Natural killer cell (primary cell): ENCODE results near the gene DAP3. TPM values are rescaled to one million over a fixed set of nuclear protein-coding genes. Genes with fewer than 3 reads are reported as not detected.
"Not testable (repeated sequence)": the region's sequence is repeated elsewhere in the genome, so short reads cannot be mapped to it uniquely, and the experiment has no call there.

Experiments used
- ATAC-seq, 3 donors: fragments of 150-1000 bp in 2 of 3; fragments of 200-7000 bp in 1 of 3; cut with Tn5 transposase; 1 replicate in 1 of 3; 2 replicates in 2 of 3; pipeline ENCODE4 v1.10.0; 2021; ENCODE audit warnings: mild to moderate bottlenecking in 2 of 3, moderate library complexity in 2 of 3
- DNase-seq, 2 donors: peaks; one replicate each; pipeline versions ENCODE4 v3.0.0 to v3.0.0-alpha.2; 2013 to 2021; ENCODE audit warnings: mixed read lengths in 1 of 2
- H3K27ac ChIP-seq: one replicate; pipeline ENCODE4 v1.5.1; 2013; ENCODE audit warnings: mild to moderate bottlenecking, low read length
- H3K27me3 ChIP-seq: one replicate; pipeline ENCODE4 v1.6.1; 2013; ENCODE audit warnings: low read length; ENCODE audit not compliant: control insufficient read depth, insufficient read depth
- H3K36me3 ChIP-seq: one replicate; pipeline ENCODE4 v1.6.1; 2013; ENCODE audit warnings: low read length; ENCODE audit not compliant: control insufficient read depth, insufficient read depth
- H3K4me1 ChIP-seq: one replicate; pipeline ENCODE4 v1.6.1; 2013; ENCODE audit warnings: low read length; ENCODE audit not compliant: control insufficient read depth, insufficient read depth
- H3K4me3 ChIP-seq: one replicate; pipeline ENCODE4 v1.5.1; 2013; ENCODE audit warnings: low read length
- H3K9me3 ChIP-seq: one replicate; pipeline ENCODE4 v1.6.1; 2013; ENCODE audit warnings: low read length; ENCODE audit not compliant: control insufficient read depth, insufficient read depth
- H3K27ac Mint-ChIP-seq, 2 donors: one replicate each; pipeline ENCODE4 v1.8.0; 2022; ENCODE audit warnings: mild to moderate bottlenecking in 2 of 2, mixed read lengths in 2 of 2, moderate library complexity in 1 of 2
- H3K27me3 Mint-ChIP-seq, 2 donors: one replicate each; pipeline ENCODE4 v1.8.0; 2022; ENCODE audit warnings: low read depth in 2 of 2, mixed read lengths in 2 of 2
- H3K36me3 Mint-ChIP-seq: one replicate; pipeline ENCODE4 v1.8.0; 2022; ENCODE audit warnings: mixed read lengths
- H3K4me1 Mint-ChIP-seq, 2 donors: one replicate each; pipeline ENCODE4 v1.8.0; 2022; ENCODE audit warnings: mixed read lengths in 2 of 2
- H3K4me3 Mint-ChIP-seq: one replicate; pipeline ENCODE4 v1.8.0; 2022; ENCODE audit warnings: mild to moderate bottlenecking, moderate library complexity, mixed read lengths
- H3K9me3 Mint-ChIP-seq, 2 donors: one replicate each; pipeline ENCODE4 v1.8.0; 2022; ENCODE audit warnings: mixed read lengths in 2 of 2
- WGBS: methylation state at CpG from one replicate; pipeline ENCODE4 v1.1.7; 2013; ENCODE audit warnings: missing lambda C conversion rate; ENCODE audit not compliant: insufficient coverage; 5-methylcytosine and 5-hydroxymethylcytosine counted together
- intact Hi-C: fragments of 100-400 bp; cut with micrococcal nuclease; formaldehyde crosslinking; loops from one replicate; pipeline ENCODE4 v1.14.2; 2022
- total RNA-seq, 4 donors: library from RNA; stranded (reverse); fragments of 120-200 nt in 1 of 4; gene quantifications; one replicate each; pipeline versions ENCODE4 v1.2.3 to v1.2.4, GENCODE V29; 2013 to 2022
- TF ChIP-seq, protein P1 (sequence below): fragments of 200-600 bp; IDR thresholded peaks from one replicate; pipeline ENCODE4 v1.8.0; 2022; ENCODE audit warnings: antibody characterized with exemption

Gene DAP3
- total RNA-seq, 3 donors from 2014 or later (not counting 1 experiment from before 2014, with no cell fraction given) = 83.9 to 97.5 (median 96.4) TPM

DNA sequence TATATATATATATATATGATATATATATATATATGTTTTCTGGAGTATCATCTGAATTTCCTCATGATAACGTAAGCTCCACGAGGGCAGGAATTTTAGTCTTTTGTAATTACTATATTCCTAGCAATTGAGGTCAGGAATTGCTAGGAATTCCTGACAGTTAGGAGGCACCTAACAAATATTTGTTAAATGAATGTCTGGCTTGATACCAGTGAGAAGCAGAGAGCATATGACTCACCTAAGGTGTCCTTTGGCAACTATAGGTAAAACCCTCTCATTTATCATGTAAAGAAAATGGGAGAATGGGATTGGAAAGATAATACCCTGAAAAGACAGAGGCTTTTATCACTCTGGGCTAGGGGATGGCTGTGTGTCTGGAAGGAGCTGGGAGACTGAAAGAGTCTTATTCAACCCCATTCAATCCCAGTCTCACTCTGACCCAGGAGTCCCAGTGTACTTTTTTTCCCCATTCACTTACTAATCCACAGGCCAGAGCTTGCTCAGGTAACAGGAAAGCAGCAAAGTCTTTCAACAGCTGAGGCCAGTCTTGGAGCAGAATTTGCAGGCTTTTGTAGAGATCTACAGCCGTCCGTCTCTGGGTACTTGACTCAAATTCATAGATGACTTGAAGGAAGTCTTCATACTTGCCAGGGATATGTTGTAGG lies 71.2 kb downstream of the DAP3 start:
- H3K9me3 Mint-ChIP-seq = no peaks in the 10 kb centered on the region
- DNase-seq = no peak
- H3K27ac ChIP-seq = no peak overlapping the region
- H3K4me3 Mint-ChIP-seq = no peak overlapping the region
- ATAC-seq = no peak
- H3K27ac Mint-ChIP-seq = no peak overlapping the region
- H3K27me3 Mint-ChIP-seq = no peaks in the 10 kb centered on the region
- WGBS = 100% methylated on average over 2 of the region's 4 CpGs
- peaks cover 70% of the 10 kb centered on the region for H3K36me3 ChIP-seq
- intact Hi-C loops = no loop called here
- H3K9me3 ChIP-seq = no peaks in the 10 kb centered on the region
- H3K4me1 ChIP-seq = no peaks in the 10 kb centered on the region
- H3K4me1 Mint-ChIP-seq = peaks cover 0 to 5% of the 10 kb centered on the region in 2 donors
- H3K27me3 ChIP-seq = no peaks in the 10 kb centered on the region
- TF ChIP-seq, protein P1, sequence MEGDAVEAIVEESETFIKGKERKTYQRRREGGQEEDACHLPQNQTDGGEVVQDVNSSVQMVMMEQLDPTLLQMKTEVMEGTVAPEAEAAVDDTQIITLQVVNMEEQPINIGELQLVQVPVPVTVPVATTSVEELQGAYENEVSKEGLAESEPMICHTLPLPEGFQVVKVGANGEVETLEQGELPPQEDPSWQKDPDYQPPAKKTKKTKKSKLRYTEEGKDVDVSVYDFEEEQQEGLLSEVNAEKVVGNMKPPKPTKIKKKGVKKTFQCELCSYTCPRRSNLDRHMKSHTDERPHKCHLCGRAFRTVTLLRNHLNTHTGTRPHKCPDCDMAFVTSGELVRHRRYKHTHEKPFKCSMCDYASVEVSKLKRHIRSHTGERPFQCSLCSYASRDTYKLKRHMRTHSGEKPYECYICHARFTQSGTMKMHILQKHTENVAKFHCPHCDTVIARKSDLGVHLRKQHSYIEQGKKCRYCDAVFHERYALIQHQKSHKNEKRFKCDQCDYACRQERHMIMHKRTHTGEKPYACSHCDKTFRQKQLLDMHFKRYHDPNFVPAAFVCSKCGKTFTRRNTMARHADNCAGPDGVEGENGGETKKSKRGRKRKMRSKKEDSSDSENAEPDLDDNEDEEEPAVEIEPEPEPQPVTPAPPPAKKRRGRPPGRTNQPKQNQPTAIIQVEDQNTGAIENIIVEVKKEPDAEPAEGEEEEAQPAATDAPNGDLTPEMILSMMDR = no peak
- H3K36me3 Mint-ChIP-seq = peaks cover 25% of the 10 kb centered on the region
- no peak overlapping the region for H3K4me3 ChIP-seq

DNA sequence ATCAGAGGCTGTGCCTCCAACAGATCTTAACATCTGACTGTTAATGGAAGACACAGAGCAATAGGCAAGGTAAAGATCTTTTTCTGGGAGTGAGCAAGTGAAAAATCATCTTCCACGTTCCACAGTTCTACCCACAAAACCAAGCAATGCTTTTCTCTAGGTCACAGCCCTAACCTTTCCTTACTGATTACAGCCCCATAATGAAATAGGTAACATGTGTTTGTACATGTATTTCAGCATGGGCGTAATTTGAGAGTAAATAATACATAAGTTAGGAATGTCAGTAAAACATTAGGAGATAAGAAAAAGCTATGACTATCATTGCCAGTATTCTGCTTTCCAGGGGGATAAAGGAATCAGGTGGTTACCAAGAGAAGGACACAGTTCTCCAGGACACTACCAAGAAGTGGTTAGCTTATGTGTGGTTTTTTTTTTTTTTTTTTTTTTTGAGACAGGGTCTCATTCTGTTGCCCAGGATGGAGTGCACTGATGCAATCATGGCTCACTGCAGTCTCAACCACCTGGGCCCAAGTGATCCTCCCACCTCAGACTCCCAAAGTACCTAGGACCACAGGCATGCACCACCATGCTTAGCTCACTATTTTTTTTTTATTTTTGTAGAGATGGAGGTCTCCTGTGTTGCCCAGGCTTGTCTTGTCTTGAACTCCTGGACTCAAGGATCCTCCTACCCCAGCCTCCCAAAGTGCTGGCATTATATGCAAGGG lies 72.0 kb downstream of the DAP3 start:
- H3K27ac Mint-ChIP-seq = no peak overlapping the region

DNA sequence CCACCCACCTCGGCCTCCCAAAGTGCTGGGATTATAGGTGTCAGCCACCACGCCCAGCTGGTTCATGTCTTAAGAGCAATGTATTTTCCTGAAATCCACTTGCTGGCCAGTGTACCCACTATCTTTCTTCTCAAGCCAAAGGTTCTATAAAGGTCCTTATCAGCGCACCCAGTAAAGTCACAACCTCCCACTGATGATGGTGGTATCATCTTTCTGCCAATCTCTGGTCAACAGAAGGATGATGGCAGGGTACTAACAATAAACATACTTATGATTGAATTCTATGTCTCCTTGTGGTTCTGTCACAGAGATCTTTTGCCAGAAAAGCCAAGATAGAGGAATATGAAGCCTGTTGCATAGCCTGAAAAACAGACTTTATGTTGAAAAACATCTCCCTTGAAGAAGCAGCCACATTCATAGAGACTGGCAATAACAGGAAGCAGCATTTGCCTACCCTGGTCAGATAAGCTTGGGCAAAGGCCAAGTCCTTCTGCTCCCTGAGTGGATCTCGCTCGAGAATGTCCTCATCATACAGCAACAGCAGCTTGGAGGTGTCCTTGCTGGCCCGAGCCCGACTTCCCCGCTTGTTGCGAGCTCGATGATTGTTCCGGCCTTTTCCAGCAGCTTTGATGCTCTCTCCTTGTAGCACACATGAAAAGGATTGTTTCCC lies 73.0 kb downstream of the DAP3 start:
- TF ChIP-seq, protein P1 = no peak
- Mint-ChIP-seq H3K36me3 (peaks cover 16% of the 10 kb centered on the region), H3K27ac (no peak overlapping the region), H3K9me3 (no peaks in the 10 kb centered on the region), H3K27me3 (no peaks in the 10 kb centered on the region), H3K4me1 (peaks cover 0 to 5% of the 10 kb centered on the region in 2 donors), H3K4me3 (no peak overlapping the region)
- Histone ChIP-seq H3K9me3 (no peaks in the 10 kb centered on the region), H3K4me3 (no peak overlapping the region), H3K4me1 (no peaks in the 10 kb centered on the region), H3K27ac (no peak overlapping the region), H3K27me3 (no peaks in the 10 kb centered on the region), H3K36me3 (peaks cover 65% of the 10 kb centered on the region)
- DNase-seq (no peak), ATAC-seq (no peak)
- intact Hi-C loops = no loop called here
- WGBS = 84% methylated on average over 10 of the region's 11 CpGs

More for the DNA sequence above, 72.0 kb downstream of the DAP3 start:
- H3K27ac ChIP-seq = no peak overlapping the region
- 100% methylated on average over 1 of the region's 2 CpGs for WGBS
- no peaks in the 10 kb centered on the region for H3K27me3 ChIP-seq
- intact Hi-C loops = no loop called here
- no peaks in the 10 kb centered on the region for H3K27me3 Mint-ChIP-seq
- no peaks in the 10 kb centered on the region for H3K9me3 Mint-ChIP-seq
- no peak overlapping the region for H3K4me3 Mint-ChIP-seq
- H3K4me1 Mint-ChIP-seq = peaks cover 0 to 5% of the 10 kb centered on the region in 2 donors
- peaks cover 21% of the 10 kb centered on the region for H3K36me3 Mint-ChIP-seq
- no peak overlapping the region for H3K4me3 ChIP-seq
- ATAC-seq = no peak
- H3K36me3 ChIP-seq = peaks cover 68% of the 10 kb centered on the region
- TF ChIP-seq, protein P1 = no peak
- no peak for DNase-seq
- no peaks in the 10 kb centered on the region for H3K4me1 ChIP-seq
- no peaks in the 10 kb centered on the region for H3K9me3 ChIP-seq

DNA sequence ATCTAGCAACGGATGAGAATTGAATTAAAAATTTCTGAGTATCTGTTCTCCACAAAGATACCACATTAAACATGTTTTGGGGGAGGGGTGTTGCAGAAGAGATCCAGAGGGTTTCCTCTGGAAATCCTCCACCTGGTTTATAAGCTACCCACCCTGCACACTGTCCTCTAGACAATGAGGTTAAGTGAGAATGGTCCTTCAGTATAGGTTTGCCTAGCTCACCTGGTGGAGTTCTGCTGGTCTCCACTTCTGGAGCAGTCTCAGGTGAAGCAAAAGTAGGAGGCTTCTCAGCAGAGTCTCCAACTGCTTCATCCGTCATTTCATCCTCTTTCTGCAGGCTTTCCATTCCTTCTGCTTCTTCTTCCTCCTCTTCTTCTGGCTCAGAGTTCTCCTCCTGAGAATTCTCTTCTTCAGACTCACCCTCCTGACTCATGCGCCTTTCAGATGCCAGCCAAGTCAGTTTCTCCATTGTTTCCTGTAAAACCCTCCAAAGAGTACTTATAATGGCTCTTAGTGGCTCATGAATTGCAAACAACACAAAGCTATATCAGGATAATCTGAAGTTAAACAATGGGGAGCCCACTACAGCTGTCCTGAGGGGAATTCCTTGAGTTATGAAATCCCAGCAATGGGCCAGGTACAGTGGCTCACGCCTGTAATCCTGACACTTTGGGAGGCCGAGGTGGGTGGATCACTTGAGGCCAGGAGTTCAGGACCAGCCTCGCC lies 74.4 kb downstream of the DAP3 start:
- H3K4me1 ChIP-seq, H3K4me3 ChIP-seq, H3K27ac ChIP-seq, H3K9me3 ChIP-seq, H3K27me3 Mint-ChIP-seq, H3K9me3 Mint-ChIP-seq, ATAC-seq, H3K4me1 Mint-ChIP-seq, intact Hi-C loops, DNase-seq, H3K27ac Mint-ChIP-seq, H3K4me3 Mint-ChIP-seq, H3K27me3 ChIP-seq: not testable (repeated sequence)
- H3K36me3 ChIP-seq = peaks cover 68% of the 10 kb centered on the region
- H3K36me3 Mint-ChIP-seq = peaks cover 16% of the 10 kb centered on the region
- 92% methylated on average over 5 of the region's 6 CpGs for WGBS

DNA sequence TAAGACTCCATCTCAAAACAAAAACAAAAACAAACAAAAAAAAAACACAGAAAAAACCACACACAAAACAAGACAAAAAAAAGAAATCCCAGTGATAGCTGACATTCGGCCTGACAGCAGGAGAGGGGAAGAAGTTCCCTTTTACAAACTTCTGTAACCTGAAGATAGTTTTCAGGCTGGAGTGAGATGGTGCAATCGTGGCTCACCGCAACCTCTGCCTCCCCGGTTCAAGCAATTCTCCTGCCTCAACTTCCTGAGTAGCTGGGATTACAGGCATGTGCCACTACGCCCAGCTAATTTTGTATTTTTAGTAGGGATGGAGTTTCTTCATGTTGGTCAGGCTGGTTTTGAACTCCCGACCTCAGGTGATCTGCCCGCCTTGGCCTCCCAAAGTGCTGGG lies 75.1 kb downstream of the DAP3 start:
- H3K9me3 ChIP-seq, DNase-seq, H3K4me3 Mint-ChIP-seq, H3K4me3 ChIP-seq, intact Hi-C loops, H3K4me1 ChIP-seq, H3K9me3 Mint-ChIP-seq, H3K4me1 Mint-ChIP-seq, ATAC-seq, H3K27ac Mint-ChIP-seq, H3K27me3 Mint-ChIP-seq, H3K27me3 ChIP-seq, H3K27ac ChIP-seq: not testable (repeated sequence)
- H3K36me3 ChIP-seq = peaks cover 68% of the 10 kb centered on the region
- H3K36me3 Mint-ChIP-seq = peaks cover 22% of the 10 kb centered on the region
- 77% methylated on average over 7 of the region's 7 CpGs for WGBS
